ENCODE results near the gene FEZ2. TPM values are rescaled to one million over a fixed set of nuclear protein-coding genes. Genes with fewer than 3 reads are reported as not detected.

The FEZ2 gene
- polyA plus RNA-seq, 2 of the 4 experiments (the other 2 are of a cell fraction) = 52.5 to 124 TPM

DNA sequence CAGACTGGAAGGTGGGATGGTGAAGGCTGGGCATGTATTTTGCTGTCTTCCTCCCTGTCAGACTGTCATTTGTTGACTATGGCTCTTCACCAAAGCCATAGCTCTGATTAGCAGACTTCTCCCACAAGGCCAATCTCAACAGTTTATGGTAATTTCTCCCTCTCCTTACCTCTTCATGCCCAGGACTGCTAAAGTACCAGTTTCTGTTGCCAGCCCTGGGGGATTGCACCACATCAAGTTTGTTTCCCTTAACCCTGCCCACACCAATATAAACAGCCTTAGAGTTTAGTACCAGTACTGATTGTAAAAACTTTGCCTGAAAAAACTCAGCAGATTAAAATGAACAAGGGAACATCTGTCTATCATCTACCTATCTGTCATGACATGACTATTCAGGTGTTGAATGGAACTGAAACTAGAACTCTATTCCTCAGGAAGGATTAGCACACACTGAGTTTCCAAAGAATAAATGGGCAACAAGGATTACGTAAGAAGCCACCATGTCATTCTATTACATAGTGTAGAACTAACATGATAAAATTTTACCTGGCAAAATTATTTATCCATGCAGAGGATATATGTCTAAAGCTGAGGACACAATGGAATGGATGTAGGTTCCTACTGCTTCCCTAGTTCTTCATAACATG lies 13.7 kb downstream of the FEZ2 start:
- no peaks in the 10 kb centered on the region for H3K9me3 ChIP-seq
- H3K4me2 ChIP-seq = no peak overlapping the region
- H3K4me1 ChIP-seq = peaks cover 10% of the 10 kb centered on the region
- TF ChIP-seq, protein P1, sequence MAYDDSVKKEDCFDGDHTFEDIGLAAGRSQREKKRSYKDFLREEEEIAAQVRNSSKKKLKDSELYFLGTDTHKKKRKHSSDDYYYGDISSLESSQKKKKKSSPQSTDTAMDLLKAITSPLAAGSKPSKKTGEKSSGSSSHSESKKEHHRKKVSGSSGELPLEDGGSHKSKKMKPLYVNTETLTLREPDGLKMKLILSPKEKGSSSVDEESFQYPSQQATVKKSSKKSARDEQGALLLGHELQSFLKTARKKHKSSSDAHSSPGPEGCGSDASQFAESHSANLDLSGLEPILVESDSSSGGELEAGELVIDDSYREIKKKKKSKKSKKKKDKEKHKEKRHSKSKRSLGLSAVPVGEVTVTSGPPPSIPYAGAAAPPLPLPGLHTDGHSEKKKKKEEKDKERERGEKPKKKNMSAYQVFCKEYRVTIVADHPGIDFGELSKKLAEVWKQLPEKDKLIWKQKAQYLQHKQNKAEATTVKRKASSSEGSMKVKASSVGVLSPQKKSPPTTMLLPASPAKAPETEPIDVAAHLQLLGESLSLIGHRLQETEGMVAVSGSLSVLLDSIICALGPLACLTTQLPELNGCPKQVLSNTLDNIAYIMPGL (CRISPR knock-in tag; IDR thresholded peaks at IDR 0.05; ENCODE audit: borderline replicate concordance) = no peak
- TF ChIP-seq NR3C1 (IDR thresholded peaks at IDR 0.05) (no peak), EHF (CRISPR knock-in tag; IDR thresholded peaks at IDR 0.05) (no peak), KDM1A (IDR thresholded peaks at IDR 0.05; ENCODE audit: low read depth) (no peak), KDM5A (IDR thresholded peaks at IDR 0.05) (no peak), SREBF2 (IDR thresholded peaks at IDR 0.05) (no peak), RARB (CRISPR knock-in tag; IDR thresholded peaks at IDR 0.05) (no peak), JUNB (IDR thresholded peaks at IDR 0.05) (no peak), CHD2 (IDR thresholded peaks at IDR 0.05; ENCODE audit: low read length, partially characterized antibody) (no peak), MAZ (IDR thresholded peaks at IDR 0.05; ENCODE audit: borderline replicate concordance, low read depth, low read length) (no peak), ZC3H11A (IDR thresholded peaks at IDR 0.05) (no peak), SMC3 (IDR thresholded peaks at IDR 0.05) (no peak), TFCP2L1 (CRISPR knock-in tag; IDR thresholded peaks at IDR 0.05) (no peak), HDAC2 (IDR thresholded peaks at IDR 0.05) (no peak), NFE2L2 (conservative IDR thresholded peaks at IDR 0.05; ENCODE audit: low read length) (no peak), ESRRA (IDR thresholded peaks at IDR 0.05; ENCODE audit: borderline replicate concordance, low read length) (no peak)
- TF ChIP-seq, protein P2, sequence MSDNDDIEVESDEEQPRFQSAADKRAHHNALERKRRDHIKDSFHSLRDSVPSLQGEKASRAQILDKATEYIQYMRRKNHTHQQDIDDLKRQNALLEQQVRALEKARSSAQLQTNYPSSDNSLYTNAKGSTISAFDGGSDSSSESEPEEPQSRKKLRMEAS (IDR thresholded peaks at IDR 0.05) = no peak
- TF ChIP-seq, protein P3, sequence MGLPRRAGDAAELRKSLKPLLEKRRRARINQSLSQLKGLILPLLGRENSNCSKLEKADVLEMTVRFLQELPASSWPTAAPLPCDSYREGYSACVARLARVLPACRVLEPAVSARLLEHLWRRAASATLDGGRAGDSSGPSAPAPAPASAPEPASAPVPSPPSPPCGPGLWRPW (IDR thresholded peaks at IDR 0.05) = no peak
- TF ChIP-seq, protein P4, sequence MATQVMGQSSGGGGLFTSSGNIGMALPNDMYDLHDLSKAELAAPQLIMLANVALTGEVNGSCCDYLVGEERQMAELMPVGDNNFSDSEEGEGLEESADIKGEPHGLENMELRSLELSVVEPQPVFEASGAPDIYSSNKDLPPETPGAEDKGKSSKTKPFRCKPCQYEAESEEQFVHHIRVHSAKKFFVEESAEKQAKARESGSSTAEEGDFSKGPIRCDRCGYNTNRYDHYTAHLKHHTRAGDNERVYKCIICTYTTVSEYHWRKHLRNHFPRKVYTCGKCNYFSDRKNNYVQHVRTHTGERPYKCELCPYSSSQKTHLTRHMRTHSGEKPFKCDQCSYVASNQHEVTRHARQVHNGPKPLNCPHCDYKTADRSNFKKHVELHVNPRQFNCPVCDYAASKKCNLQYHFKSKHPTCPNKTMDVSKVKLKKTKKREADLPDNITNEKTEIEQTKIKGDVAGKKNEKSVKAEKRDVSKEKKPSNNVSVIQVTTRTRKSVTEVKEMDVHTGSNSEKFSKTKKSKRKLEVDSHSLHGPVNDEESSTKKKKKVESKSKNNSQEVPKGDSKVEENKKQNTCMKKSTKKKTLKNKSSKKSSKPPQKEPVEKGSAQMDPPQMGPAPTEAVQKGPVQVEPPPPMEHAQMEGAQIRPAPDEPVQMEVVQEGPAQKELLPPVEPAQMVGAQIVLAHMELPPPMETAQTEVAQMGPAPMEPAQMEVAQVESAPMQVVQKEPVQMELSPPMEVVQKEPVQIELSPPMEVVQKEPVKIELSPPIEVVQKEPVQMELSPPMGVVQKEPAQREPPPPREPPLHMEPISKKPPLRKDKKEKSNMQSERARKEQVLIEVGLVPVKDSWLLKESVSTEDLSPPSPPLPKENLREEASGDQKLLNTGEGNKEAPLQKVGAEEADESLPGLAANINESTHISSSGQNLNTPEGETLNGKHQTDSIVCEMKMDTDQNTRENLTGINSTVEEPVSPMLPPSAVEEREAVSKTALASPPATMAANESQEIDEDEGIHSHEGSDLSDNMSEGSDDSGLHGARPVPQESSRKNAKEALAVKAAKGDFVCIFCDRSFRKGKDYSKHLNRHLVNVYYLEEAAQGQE (IDR thresholded peaks at IDR 0.05) = no peak
- TF ChIP-seq, protein P5, sequence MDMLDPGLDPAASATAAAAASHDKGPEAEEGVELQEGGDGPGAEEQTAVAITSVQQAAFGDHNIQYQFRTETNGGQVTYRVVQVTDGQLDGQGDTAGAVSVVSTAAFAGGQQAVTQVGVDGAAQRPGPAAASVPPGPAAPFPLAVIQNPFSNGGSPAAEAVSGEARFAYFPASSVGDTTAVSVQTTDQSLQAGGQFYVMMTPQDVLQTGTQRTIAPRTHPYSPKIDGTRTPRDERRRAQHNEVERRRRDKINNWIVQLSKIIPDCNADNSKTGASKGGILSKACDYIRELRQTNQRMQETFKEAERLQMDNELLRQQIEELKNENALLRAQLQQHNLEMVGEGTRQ (IDR thresholded peaks at IDR 0.05) = no peak
- ChIA-PET CTCF (interaction anchor here (1.0 to 1.5 kb wide), 2 partner anchors 11 to 15 kb away, joined by 3 to 6 read pairs; no protein-coding TSS in a partner anchor), POLR2A (no interaction called here)
- no peak overlapping the region for H3K27ac ChIP-seq
- ATAC-seq = no peak
- FAIRE-seq = no peak
- no peak for DNase-seq (ENCODE audit: low read depth in 1 of 2, low spot score in 1 of 2)
- no peak overlapping the region for H3K4me3 ChIP-seq
- WGBS (ENCODE audit: missing lambda C conversion rate) = 96% methylated on average over 1 of the region's 1 CpG

DNA sequence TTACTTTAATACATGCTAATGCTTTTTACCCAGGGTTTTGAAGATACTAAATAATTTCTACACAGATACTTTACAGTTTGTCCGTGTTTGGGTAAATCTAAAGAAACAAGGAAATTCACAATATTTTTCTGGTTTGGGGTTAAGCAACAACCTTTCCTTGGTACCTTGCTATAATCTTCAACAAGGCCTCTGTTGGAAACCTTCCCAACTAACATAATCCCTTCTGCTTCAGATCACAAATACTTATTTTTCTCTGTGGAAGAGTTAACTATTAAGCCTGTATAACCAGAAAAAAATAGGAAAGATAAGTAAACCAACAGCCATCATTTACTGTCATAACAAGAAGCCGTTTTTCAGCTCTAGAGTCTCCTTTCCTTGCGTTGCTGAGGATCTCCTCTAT lies 15.0 kb downstream of the FEZ2 start:
- ATAC-seq (no peak), DNase-seq (ENCODE audit: low read depth in 1 of 2, low spot score in 1 of 2) (no peak), FAIRE-seq (peak; percentile 80)
- Histone ChIP-seq H3K4me3 (no peak overlapping the region), H3K4me1 (peaks cover 23% of the 10 kb centered on the region), H3K27ac (no peak overlapping the region), H3K9me3 (no peaks in the 10 kb centered on the region), H3K4me2 (no peak overlapping the region)
- ChIA-PET CTCF (interaction anchor here (1.0 to 1.5 kb wide), 3 partner anchors 10 to 17 kb away, joined by 3 to 6 read pairs (median 3); no protein-coding TSS in a partner anchor), POLR2A (no interaction called here)
- 84% methylated on average over 3 of the region's 3 CpGs for WGBS (ENCODE audit: missing lambda C conversion rate)
- TF ChIP-seq TFCP2L1 (CRISPR knock-in tag; IDR thresholded peaks at IDR 0.05) (no peak), EHF (CRISPR knock-in tag; IDR thresholded peaks at IDR 0.05) (no peak), KDM5A (IDR thresholded peaks at IDR 0.05) (no peak), HEYL (CRISPR knock-in tag; IDR thresholded peaks at IDR 0.05) (no peak), ZFP36 (IDR thresholded peaks at IDR 0.05; ENCODE audit: borderline replicate concordance, partially characterized antibody) (no peak), CEBPB (IDR thresholded peaks at IDR 0.05) (no peak), EP300 (IDR thresholded peaks at IDR 0.05) (no peak), FOXS1 (CRISPR knock-in tag; IDR thresholded peaks at IDR 0.05) (no peak)
- TF ChIP-seq, protein P1 (CRISPR knock-in tag; IDR thresholded peaks at IDR 0.05; ENCODE audit: borderline replicate concordance) = no peak
- TF ChIP-seq, protein P4 (IDR thresholded peaks at IDR 0.05) = no peak

All from A549 (cell line).